HEK293 (cell line): ENCODE results near the gene COL7A1.
A peak's percentile ranks its signal among the peaks of the same experiment; 100 is the strongest.

Source experiments
- EGR2 ChIP-seq: fragments of 450-650 bp; formaldehyde crosslinking; IDR thresholded peaks from 2 replicates; pipeline ENCODE4 v1.5.1; 2016; ENCODE audit warnings: low read depth, missing biosample characterization, missing genetic modification characterization
- GLIS1 ChIP-seq: fragments of 450-650 bp; formaldehyde crosslinking; IDR thresholded peaks from 2 replicates; pipeline ENCODE4 v1.5.1; 2016; ENCODE audit warnings: missing biosample characterization, missing genetic modification characterization
- HOXA7 ChIP-seq: sonication (generic); formaldehyde crosslinking; IDR thresholded peaks from 2 replicates; pipeline ENCODE4 v1.8.1; 2022; ENCODE audit warnings: missing genetic modification reagents, borderline replicate concordance
- HOXD13 ChIP-seq: sonication (generic); formaldehyde crosslinking; IDR thresholded peaks from 2 replicates; pipeline ENCODE4 v1.8.0; 2022; ENCODE audit warnings: missing genetic modification reagents, borderline replicate concordance
- IKZF3 ChIP-seq: fragments of 450-650 bp; IDR thresholded peaks from 2 replicates; pipeline ENCODE4 v1.5.0; 2018; ENCODE audit warnings: missing biosample characterization, mild to moderate bottlenecking, missing genetic modification characterization, moderate library complexity
- KLF17 ChIP-seq: fragments of 450-650 bp; formaldehyde crosslinking; IDR thresholded peaks from 2 replicates; pipeline ENCODE4 v1.5.1; 2016; ENCODE audit warnings: missing biosample characterization, missing genetic modification characterization
- OVOL3 ChIP-seq: fragments of 450-650 bp; formaldehyde crosslinking; IDR thresholded peaks from 2 replicates; pipeline ENCODE4 v1.5.1; 2016; ENCODE audit warnings: missing biosample characterization, missing genetic modification characterization
- SCRT2 ChIP-seq: fragments of 450-650 bp; formaldehyde crosslinking; IDR thresholded peaks from 2 replicates; pipeline ENCODE4 v1.5.1; 2016; ENCODE audit warnings: missing biosample characterization, missing genetic modification characterization
- SP2 ChIP-seq: fragments of 450-650 bp; formaldehyde crosslinking; IDR thresholded peaks from 2 replicates; pipeline ENCODE4 v1.5.1; 2016; ENCODE audit warnings: missing biosample characterization, missing genetic modification characterization
- SP7 ChIP-seq: fragments of 450-650 bp; formaldehyde crosslinking; IDR thresholded peaks from 2 replicates; pipeline ENCODE4 v1.5.1; 2016; ENCODE audit warnings: missing biosample characterization, missing genetic modification characterization
- WT1 ChIP-seq: fragments of 450-650 bp; formaldehyde crosslinking; IDR thresholded peaks from 2 replicates; pipeline ENCODE4 v1.5.1; 2016; ENCODE audit warnings: missing biosample characterization, missing genetic modification characterization
- ZBTB10 ChIP-seq: fragments of 450-650 bp; formaldehyde crosslinking; IDR thresholded peaks from 2 replicates; pipeline ENCODE4 v1.5.1; 2016; ENCODE audit warnings: missing biosample characterization, missing genetic modification characterization
- ZBTB21 ChIP-seq: fragments of 450-650 bp; formaldehyde crosslinking; IDR thresholded peaks from 2 replicates; pipeline ENCODE4 v1.5.1; 2017; ENCODE audit warnings: missing biosample characterization, missing genetic modification characterization
- ZBTB6 ChIP-seq: fragments of 450-650 bp; formaldehyde crosslinking; IDR thresholded peaks from 2 replicates; pipeline ENCODE4 v1.5.1; 2017; ENCODE audit warnings: missing biosample characterization, missing genetic modification characterization
- ZFHX2 ChIP-seq: fragments of 450-650 bp; formaldehyde crosslinking; conservative IDR thresholded peaks from 2 replicates; pipeline ENCODE4 v1.5.1; 2016; ENCODE audit warnings: missing biosample characterization, missing genetic modification characterization
- ZNF112 ChIP-seq: fragments of 450-650 bp; formaldehyde crosslinking; IDR thresholded peaks from 2 replicates; pipeline ENCODE4 v1.5.0; 2017; ENCODE audit warnings: missing biosample characterization, missing genetic modification characterization
- ZNF169 ChIP-seq: fragments of 450-650 bp; formaldehyde crosslinking; IDR thresholded peaks from 2 replicates; pipeline ENCODE4 v1.5.1; 2016; ENCODE audit warnings: missing biosample characterization, missing genetic modification characterization
- ZNF174 ChIP-seq: fragments of 450-650 bp; formaldehyde crosslinking; IDR thresholded peaks from 2 replicates; pipeline ENCODE4 v1.5.0; 2017; ENCODE audit warnings: missing biosample characterization, mild to moderate bottlenecking, missing genetic modification characterization
- ZNF292 ChIP-seq: fragments of 450-650 bp; formaldehyde crosslinking; IDR thresholded peaks from 2 replicates; pipeline ENCODE4 v1.5.1; 2016; ENCODE audit warnings: low read depth, missing biosample characterization, missing genetic modification characterization, borderline replicate concordance
- ZNF335 ChIP-seq: fragments of 450-650 bp; formaldehyde crosslinking; conservative IDR thresholded peaks from 2 replicates; pipeline ENCODE4 v1.5.1; 2016; ENCODE audit warnings: missing biosample characterization, missing genetic modification characterization
- ZNF341 ChIP-seq: fragments of 450-650 bp; formaldehyde crosslinking; IDR thresholded peaks from 2 replicates; pipeline ENCODE4; 2016; ENCODE audit warnings: low read depth, missing biosample characterization, missing genetic modification characterization
- ZNF366 ChIP-seq: fragments of 450-650 bp; formaldehyde crosslinking; conservative IDR thresholded peaks from 2 replicates; pipeline ENCODE4 v1.5.1; 2016; ENCODE audit warnings: missing biosample characterization, missing genetic modification characterization
- ZNF394 ChIP-seq: fragments of 450-650 bp; formaldehyde crosslinking; IDR thresholded peaks from 2 replicates; pipeline ENCODE4 v1.5.1; 2016; ENCODE audit warnings: missing biosample characterization, missing genetic modification characterization, mild to moderate bottlenecking, moderate library complexity, borderline replicate concordance
- ZNF398 ChIP-seq: fragments of 450-650 bp; formaldehyde crosslinking; IDR thresholded peaks from 2 replicates; pipeline ENCODE4 v1.5.1; 2017; ENCODE audit warnings: missing biosample characterization, missing genetic modification characterization
- ZNF513 ChIP-seq: fragments of 450-650 bp; IDR thresholded peaks from 2 replicates; pipeline ENCODE4 v1.5.1; 2018; ENCODE audit warnings: missing biosample characterization, missing genetic modification characterization
- ZNF677 ChIP-seq: fragments of 450-650 bp; IDR thresholded peaks from 2 replicates; pipeline ENCODE4 v1.5.0; 2018; ENCODE audit warnings: missing biosample characterization, mild to moderate bottlenecking, missing genetic modification characterization, moderate library complexity
- ZNF704 ChIP-seq: fragments of 450-650 bp; formaldehyde crosslinking; IDR thresholded peaks from 2 replicates; pipeline ENCODE4 v1.5.1; 2016; ENCODE audit warnings: missing biosample characterization, missing genetic modification characterization
- ZSCAN18 ChIP-seq: fragments of 450-650 bp; formaldehyde crosslinking; IDR thresholded peaks from 2 replicates; pipeline ENCODE4 v1.5.1; 2016; ENCODE audit warnings: missing biosample characterization, missing genetic modification characterization
- ZXDB ChIP-seq: fragments of 450-650 bp; formaldehyde crosslinking; IDR thresholded peaks from 2 replicates; pipeline ENCODE4 v1.5.1; 2016; ENCODE audit warnings: missing biosample characterization, missing genetic modification characterization

Gene COL7A1

GRCh38 chr3:48598323-48599076, 3.4 kb upstream of the COL7A1 start (continued):
- TF ChIP-seq ZNF398 (tag by site-specific recombination) (peak; percentile 56; the same call in 1 of the 2 replicates), ZNF292 (no peak), ZNF335 (tag by site-specific recombination) (peak; percentile 76), WT1 (tag by site-specific recombination) (peak; percentile 96), ZBTB21 (peak; percentile 52; the same call in 1 of the 2 replicates), ZNF394 (tag by site-specific recombination) (peak; percentile 51; the same call in 1 of the 2 replicates), HOXA7 (CRISPR knock-in tag) (no peak), IKZF3 (tag by site-specific recombination) (no peak), ZNF341 (tag by site-specific recombination) (peak; percentile 57), OVOL3 (tag by site-specific recombination) (no peak), SP7 (tag by site-specific recombination) (peak; percentile 64), ZFHX2 (peak; percentile 72), KLF17 (peak; percentile 11; the same call in 1 of the 2 replicates), ZNF112 (tag by site-specific recombination) (no peak), HOXD13 (CRISPR knock-in tag) (no peak), ZBTB6 (tag by site-specific recombination) (no peak), ZXDB (tag by site-specific recombination) (peak; percentile 92), SP2 (tag by site-specific recombination) (peak; percentile 40), ZNF704 (no peak), ZSCAN18 (tag by site-specific recombination) (no peak), ZBTB10 (tag by site-specific recombination) (no peak; the same call in 1 of the 2 replicates), EGR2 (tag by site-specific recombination) (peak; percentile 50; the same call in 1 of the 2 replicates), ZNF677 (tag by site-specific recombination) (no peak), SCRT2 (tag by site-specific recombination) (peak; percentile 86), ZNF169 (tag by site-specific recombination) (no peak), ZNF174 (no peak), GLIS1 (tag by site-specific recombination) (peak; percentile 98), ZNF366 (tag by site-specific recombination) (peak; percentile 67), ZNF513 (no peak)
